HG02943 (cell line): ENCODE results near the gene PGPEP1.
"Not testable (repeated sequence)": the region's sequence is repeated elsewhere in the genome, so short reads cannot be mapped to it uniquely, and the experiment has no call there.

ENCODE experiments used
- ATAC-seq: cut with Tn5 transposase; IDR thresholded peaks from one replicate; pipeline ENCODE4 v1.9.1; 2021; ENCODE audit warnings: mild to moderate bottlenecking, low read depth, moderate library complexity; ENCODE audit not compliant: unreplicated experiment

PGPEP1 gene

DNA sequence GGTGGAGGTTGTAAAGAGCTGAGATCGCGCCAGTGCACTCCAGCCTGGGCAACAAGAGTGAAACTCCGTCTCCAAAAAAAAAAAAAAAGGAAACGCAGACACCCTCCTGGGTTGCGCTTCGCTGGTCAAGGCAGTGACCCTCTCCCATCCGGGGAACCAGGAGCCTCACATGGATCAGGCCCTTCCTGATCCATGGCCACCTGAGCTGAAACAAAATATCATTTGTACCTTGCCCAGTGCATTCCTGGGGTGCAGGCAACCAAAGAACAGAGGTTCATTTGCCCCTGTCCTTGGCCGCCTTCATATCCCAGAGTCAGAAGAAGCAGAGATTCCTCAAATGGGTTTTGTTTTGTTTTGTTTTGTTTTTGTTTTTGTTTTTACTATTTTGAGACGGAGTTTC, 9.5 kb upstream of the PGPEP1 start:
- no peak for ATAC-seq

GRCh38 chr19:18332917-18333530, 7.4 kb upstream of the PGPEP1 start:
- no peak for ATAC-seq

- no peak for ATAC-seq
These were observed 6.7 kb upstream of the PGPEP1 start for GRCh38 chr19:18333680-18334079.

GRCh38 chr19:18336121-18336520, 4.3 kb upstream of the PGPEP1 start:
- ATAC-seq: no peak

DNA sequence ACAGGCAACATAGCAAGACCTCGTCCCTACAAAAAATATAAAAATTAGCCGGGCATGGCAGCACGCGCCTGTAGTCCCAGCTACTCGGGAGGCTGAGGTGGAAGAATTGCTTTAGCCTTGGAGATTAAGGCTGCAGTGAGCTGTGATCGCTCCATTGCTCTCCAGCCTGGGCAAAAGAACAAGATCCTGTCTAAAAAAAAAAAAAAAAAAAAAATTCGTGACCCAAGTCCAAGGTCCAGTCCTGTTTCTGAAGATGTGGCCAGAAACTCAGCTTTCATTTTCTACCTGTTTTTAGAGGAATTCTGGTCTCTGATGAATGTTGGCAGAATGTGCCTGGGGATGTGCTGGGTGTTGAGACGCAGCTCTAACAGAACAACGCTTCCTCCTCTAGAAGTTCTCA, 1.9 kb upstream of the PGPEP1 start:
- no peak for ATAC-seq

DNA sequence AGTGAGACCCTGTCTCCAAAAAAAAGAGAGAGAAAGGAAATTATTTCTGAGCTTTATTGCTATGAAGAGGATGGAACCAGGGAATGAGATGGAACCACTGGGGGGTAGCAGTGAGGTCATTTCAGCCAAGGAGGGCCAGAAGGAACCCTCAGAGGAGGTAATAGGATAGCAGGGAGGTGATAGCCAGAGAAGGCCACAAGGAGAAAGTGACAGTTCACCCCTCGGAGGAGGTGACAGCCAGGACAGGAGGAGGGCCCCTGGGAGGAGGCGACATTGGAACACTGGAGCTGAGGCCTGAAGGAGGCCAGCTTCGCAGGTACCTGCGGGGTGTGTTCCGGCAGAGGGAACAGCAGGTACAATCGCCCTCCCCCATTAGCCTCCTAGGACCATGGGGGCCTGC, 675 bp upstream of the PGPEP1 start:
- no peak for ATAC-seq

DNA sequence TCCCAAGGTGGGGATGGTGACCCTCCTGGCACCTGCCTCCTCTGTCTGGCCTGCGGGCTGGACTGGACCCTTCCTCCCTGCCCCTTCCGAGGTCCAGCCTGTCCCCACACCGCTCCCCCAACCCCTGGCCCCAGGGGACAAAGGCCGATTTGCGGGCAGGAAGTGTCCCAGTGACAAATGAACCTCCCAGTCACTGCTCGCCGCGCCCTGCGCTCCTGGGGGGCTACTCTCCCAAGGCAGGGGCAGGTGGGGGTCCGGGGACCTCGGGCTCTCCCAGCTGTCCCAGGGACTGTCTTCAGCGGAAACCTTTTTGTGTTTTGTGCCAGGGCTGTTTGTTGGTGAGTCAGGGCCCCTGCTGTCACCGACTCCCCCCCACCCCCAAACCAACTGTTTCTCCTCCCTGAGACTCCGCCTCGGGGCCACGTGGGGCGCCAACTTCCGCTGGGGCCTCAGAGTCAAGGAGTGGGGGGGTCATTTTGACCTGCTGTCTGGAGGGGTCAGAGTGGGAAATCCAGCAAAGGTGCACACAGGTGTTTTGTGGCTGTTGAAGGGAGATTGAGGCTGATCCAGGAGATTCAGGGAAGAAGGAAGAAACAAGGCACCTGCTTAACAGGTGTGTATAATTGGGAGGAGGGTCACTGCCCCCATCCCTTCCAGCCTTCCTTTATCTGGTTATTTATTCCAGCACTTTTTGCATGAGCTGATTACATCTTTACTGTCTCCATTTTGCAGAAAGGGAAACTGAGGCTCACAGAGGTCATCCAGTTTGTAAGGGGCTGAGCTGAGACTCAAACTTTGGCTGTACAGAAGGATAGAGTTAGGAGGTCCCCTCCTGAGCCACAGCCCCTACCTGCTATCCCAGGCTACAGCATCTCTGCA, 831 bp downstream of the PGPEP1 start:
- ATAC-seq: no peak

DNA sequence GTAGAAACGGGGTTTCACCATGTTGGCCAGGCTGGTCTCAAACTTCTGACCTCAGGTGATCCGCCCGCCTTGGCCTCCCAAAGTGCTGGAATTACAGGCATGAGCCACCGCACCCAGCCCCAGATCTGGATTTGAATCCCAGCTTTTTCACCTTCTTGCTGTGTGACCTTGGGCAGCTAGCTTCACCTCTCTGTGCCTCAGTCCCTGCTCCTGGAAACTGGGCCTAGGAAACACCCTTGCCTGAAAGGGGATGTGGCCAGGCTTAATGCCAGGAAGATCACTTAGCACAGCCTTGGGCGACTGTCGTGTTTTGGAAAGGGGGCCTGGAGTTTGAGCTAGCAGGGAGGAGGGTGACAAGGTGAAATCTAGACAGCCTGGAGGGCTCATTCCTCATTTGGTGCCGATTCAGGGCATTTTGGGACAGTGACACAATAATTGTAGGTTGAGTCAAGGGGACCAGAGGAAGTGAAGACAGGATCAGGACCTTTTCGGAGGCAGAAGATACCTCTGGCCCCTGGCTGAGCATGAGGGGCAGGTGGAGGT, 1.8 kb downstream of the PGPEP1 start:
- ATAC-seq: no peak

GRCh38 chr19:18344582-18344950, 4.2 kb downstream of the PGPEP1 start:
- no peak for ATAC-seq

DNA sequence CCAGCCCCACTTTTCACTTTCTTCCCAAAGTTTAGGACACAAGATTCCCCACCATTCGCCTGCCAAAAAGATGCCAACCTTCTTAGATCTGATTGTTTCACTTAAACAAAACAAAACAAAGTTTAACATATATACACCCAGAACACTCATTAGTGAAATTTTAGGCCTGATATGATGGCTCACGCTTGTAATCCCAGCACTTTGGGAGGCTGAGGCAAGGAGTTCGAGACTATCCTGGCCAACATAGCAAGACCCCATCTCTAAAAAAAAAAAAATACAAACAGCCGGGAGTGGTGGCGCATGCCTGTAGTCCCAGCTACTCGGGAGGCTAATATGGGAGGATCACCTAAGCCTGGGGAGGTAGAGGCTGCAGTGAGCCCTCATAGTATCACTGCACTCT, 4.9 kb downstream of the PGPEP1 start:
- ATAC-seq: no peak

- ATAC-seq: no peak
These were observed 5.7 kb downstream of the PGPEP1 start for GRCh38 chr19:18346091-18346490.

DNA sequence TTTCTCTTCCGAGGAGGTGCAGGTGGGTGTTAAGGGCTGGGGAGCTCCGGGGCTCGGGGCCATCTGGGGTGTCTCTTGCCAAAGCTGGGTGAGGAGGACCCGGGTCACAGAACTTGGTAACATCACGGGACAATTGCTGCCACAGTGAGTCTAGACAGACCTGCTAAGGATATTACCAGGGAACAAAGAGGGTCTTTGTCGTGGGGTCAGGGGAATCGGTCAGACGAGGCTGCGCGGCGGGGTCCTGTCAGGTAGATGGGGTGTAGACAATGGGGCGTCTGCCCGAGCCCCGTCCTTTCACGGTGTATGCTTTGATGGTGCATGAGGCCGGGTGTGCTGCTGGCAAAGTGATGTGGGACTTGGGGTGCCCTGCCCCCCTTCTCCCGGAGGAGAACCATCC, 7.8 kb downstream of the PGPEP1 start:
- no peak for ATAC-seq

DNA sequence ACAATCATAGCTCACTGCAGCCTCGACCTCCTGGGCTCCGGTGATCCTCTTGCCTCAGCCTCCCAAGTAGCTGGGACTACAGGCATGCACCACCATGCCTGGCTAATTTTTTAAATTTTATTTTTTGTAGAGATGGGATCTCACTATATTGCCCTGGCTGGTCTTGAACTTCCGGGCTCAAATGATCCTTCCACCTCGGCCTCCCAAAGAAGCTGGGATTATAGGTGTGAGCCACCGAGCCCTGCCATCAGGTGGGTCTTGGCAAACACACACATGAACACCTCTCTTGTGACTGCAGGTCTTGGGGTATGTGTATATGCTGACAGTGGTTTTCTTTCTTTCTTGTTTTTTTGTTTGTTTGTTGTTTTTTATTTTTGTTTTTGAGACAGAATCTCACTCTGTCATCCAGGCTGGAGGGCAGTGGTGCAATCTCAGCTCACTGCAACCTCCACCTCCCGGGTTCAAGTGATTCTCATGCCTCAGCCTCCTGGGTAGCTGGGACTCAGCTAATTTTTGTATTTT, 8.5 kb downstream of the PGPEP1 start:
- ATAC-seq: not testable (repeated sequence)

DNA sequence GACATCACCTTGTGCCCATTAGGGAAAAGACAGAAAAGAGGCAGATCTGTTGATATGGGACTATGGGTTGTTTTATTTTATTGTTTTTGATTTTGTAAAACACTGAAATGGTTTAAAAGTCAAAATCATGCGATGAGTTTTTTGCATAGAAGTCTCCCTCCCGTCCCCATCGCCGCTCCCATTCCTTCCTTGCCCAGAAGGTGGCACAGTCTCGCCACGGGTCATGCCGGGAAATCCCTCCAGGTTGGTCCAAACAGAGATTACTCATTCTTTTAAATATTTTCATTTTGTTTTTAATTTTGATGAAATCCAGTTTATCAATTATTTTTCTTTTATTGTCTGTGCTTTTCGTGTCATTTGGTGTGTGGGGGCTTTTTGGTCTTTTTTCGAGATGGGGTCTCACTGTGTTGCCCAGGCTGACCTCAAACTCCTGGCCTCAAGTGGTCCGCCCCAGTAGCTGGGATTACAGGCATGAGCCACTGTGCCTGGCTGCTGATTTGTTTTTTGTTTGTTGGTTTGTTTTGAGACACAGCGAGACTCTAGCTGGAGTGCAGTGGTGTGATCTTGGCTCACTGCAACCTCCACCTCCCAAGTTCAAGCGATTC, 9.2 kb downstream of the PGPEP1 start:
- ATAC-seq: no peak

DNA sequence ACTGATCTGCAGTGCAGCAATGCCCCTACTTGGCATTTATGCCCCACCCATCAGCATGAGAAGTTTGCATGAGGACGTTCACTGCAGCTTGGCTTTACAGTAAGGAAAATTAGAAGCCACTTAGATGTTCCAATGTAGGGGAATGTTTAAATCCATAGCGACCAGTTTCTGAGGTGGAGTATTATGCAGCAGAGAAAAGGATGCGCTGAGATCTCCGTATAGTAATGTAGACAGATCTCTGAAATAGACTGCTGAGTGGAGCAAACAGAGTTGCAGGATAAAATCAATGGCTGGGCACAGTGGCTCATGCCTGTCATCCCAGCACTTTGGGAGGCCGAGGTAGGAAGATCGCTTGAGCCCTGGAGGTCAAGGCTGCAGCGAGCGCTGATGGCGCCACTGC, 10.1 kb downstream of the PGPEP1 start:
- no peak for ATAC-seq

- no peak for ATAC-seq
These were observed 11.1 kb downstream of the PGPEP1 start for GRCh38 chr19:18351544-18351943.

- no peak for ATAC-seq
These were observed 13.1 kb downstream of the PGPEP1 start for GRCh38 chr19:18353378-18354005.

DNA sequence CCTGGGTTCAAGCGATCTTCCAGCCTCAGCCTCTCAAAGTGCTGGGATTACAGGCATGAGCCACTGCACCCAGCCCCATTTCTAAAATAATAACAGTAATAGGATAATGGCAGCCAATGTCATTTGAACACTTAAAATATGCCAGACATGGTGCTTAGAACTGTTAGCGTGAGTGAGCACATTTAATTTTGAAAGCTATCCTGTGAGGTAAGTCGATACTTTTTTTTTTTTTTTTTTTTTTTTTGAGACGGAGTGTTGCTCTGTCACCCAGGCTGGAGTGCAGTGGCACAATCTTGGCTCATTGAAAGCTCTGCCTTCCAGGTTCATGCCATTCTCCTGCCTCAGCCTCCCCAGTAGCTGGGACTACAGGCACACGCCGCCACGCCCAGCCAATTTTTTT, 14.3 kb downstream of the PGPEP1 start:
- not testable (repeated sequence) for ATAC-seq

- ATAC-seq: no peak
These were observed 16.6 kb downstream of the PGPEP1 start for GRCh38 chr19:18357041-18357440.

DNA sequence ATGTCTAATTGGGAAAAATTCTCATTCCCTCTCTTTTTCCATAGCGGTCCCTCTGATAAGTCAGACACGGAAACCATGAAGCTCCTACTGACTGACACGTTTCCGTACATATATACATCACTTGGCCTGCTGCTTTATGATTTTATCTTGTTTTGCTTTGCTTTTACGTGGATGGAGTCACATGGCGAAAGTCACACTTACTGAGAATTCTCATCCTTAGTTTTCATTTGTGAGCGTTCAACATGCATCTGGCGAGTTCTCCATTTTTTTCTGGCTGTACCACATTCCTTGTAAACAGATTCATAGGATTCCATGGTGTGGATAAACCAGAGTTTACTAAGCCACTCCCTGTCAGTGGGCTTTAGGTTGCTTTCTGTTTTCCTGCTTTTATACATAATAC, 21.2 kb downstream of the PGPEP1 start:
- ATAC-seq: no peak
